8988T (cell line): ENCODE measurements around the gene WDR81.
"Not testable (repeated sequence)": the region's sequence is repeated elsewhere in the genome, so short reads cannot be mapped to it uniquely, and the experiment has no call there.

ENCODE experiments used
- DNase-seq: peaks from one replicate; pipeline ENCODE4 v3.0.0; 2011

Gene WDR81

GRCh38 chr17:1724351-1724868 is at the start of gene WDR81:
WDR81 (plus strand) TSS chr17:1724704; CDS start chr17:1724960, 256 bp downstream.
- DNase-seq, result peak; percentile 85

DNA sequence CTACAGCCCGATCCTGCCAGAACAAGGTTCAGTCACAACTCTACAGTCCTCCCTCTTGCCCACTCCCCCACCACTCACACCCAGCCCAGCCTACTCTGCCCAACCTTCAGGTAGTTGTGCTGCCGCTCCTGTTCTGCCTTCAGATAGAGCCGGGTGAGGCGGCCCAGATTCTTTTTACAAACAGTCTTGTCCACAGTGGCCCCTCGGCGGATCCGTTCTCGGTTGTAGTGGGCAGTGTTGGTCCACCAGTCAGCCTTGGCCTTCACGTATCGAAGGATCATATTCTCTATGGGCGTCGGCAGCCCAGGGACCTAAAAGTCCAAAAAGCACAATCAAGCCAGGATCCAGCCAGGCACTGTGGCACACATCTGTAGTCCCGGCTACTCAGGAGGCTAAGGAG is 48.1 kb upstream of the WDR81 start:
- no peak for DNase-seq

GRCh38 chr17:1683459-1683858 is 41.0 kb upstream of the WDR81 start:
- DNase-seq, result no peak

GRCh38 chr17:1684378-1685189 is 39.9 kb upstream of the WDR81 start, which contains the start of gene PRPF8:
PRPF8 (minus strand) TSS chr17:1684867; CDS start chr17:1684571, 296 bp downstream.
- peak; percentile 94 for DNase-seq

GRCh38 chr17:1686086-1686485 is 38.4 kb upstream of the WDR81 start:
- DNase-seq, result no peak

GRCh38 chr17:1688405-1688804 is 36.1 kb upstream of the WDR81 start:
- not testable (repeated sequence) for DNase-seq

DNA sequence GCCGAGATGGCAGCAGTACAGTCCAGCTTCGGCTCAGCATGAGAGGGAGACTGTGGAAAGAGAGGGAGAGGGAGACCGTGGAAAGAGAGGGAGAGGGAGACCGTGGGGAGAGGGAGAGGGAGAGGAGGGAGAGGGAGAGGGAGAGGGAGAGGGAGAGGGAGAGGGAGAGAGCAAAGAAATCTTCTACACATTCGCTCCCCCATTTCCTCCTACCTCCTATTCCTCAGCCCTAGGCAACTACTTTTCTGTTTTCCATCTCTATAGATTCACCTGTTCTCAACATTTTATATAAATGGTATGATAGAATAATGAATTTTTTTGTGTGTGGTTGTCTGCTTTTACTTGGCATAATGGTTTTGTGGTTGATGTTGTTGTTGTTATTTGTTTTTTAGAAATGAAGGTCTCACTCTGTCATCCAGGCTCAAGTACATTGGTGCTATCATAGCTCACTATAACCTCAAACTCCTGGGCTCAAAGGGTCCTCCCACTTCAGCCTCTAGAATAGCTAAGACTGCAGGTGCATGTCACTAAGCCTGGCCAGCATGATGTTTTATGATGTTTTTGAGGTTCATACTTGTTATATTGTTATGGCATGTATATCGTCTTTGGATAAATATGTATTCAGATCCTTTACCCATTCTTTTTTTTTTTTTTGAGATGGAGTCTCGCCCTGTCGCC is 33.8 kb upstream of the WDR81 start:
- DNase-seq, result no peak

DNA sequence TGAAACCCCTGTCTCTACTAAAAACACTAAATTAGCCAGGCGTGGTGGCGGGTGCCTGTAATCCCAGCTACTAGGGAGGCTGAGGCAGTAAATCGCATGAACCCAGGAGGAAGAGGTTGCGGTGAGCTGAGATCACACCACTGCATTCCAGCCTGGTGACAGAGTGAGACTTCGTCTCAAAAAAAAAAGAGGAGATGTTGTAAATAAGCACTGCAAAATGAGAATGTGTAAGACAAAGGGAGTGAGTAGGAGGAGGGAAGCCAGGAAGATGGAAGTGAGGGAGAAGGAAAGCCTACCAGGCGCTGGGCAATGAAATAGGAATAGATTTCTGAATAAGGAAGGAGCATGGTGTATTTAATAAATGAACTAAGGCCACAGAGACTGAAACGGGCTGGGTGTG is 31.2 kb upstream of the WDR81 start:
- DNase-seq, result no peak

- no peak for DNase-seq
These were observed 29.1 kb upstream of the WDR81 start for GRCh38 chr17:1695365-1695764.

- DNase-seq, result no peak
These were observed 26.8 kb upstream of the WDR81 start for GRCh38 chr17:1697681-1698080.

DNA sequence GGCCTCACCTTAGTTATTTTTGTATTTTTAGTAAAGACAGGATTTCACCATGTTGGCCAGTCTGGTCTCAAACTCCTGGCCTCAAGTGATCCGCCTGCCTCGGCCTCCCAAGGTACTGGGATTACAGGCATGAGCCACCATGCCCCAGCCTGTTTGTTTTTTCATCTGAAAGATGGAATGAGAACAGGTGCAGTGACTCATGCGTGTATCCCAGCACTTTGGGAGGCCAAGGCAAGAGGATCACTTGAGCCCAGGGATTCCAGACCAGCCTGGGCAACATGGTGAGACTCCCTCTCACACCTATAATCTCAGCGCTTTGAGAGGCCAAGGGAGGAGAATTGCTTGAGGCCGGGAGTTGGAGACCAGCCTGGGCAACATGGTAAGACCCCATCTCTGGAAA is 24.6 kb upstream of the WDR81 start:
- DNase-seq, result not testable (repeated sequence)

DNA sequence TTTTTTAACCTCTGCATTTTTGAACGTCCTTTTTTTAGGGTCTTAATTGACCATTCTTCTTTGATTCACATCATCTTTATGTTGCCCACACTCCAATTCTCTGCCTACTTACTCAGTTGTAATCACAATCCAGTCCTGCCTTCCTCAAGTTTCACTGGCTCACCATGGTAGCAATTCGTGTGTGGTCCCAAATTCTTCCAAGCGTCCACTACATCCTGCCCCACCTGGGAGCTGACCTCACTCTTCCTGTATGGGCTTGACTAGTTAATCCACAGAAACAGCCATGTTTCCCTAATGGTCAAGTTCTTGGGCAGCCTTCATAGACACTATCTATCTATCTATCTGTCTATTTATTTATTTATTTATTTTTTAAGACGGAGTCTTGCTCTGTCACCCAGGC is 21.4 kb upstream of the WDR81 start:
- no peak for DNase-seq

DNA sequence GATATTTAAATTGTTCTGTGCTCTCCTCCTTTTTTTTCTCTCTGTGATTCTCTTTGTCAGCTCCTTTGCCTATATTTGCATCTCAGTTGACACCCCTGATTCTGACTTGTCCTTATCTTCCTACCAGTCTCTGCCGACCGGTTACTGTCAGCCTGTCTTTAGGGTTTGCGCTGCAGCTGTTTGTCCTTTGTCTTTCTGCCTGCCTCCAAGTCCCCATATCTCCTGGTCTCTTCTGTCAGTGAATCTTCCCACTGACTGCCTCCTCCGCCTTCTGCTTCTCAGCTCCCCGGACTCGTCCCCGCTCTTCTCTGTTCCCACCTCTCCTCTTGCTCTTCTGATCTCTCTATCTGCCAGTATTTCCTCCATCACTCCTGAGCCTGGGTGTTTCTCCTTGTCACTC is 19.5 kb upstream of the WDR81 start:
- DNase-seq, result no peak

- no peak for DNase-seq
These were observed 17.4 kb upstream of the WDR81 start for GRCh38 chr17:1707107-1707506.

GRCh38 chr17:1708791-1709346 is 15.6 kb upstream of the WDR81 start:
- DNase-seq, result not testable (repeated sequence)

DNA sequence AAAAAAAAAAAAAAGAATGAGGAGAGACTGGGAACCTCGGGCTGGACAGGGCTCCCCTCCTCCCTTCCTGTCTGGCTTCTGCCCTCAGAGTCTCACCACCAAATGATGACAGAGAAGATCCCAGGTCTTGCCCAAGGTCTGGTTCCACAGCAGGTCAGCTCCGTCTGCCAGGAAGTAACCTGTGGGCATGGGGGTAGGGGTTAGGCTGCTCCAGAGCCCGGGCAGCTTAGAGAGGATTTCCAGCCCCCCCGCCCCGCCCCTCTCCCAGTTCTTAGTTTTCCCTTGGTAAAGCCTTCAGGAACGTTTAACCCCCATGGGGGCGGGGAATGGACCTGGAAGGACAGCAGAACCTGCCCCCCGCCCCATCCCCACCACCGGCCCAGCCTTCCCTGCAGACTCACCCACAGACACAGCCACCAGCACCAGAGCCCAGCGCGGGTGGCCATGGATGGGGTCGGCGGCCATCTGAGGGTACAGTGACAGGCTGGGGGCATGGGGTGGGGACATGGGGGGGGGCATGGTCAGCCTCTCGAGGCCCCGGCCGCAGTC is 15.0 kb upstream of the WDR81 start:
- DNase-seq, result no peak

GRCh38 chr17:1709971-1710806 is 14.3 kb upstream of the WDR81 start, which contains the start of gene TLCD2:
TLCD2 (minus strand) TSS chr17:1710377; CDS start chr17:1710242, 135 bp downstream.
- DNase-seq, result peak; percentile 66

GRCh38 chr17:1710807-1711553 is 13.5 kb upstream of the WDR81 start:
- no peak for DNase-seq

DNA sequence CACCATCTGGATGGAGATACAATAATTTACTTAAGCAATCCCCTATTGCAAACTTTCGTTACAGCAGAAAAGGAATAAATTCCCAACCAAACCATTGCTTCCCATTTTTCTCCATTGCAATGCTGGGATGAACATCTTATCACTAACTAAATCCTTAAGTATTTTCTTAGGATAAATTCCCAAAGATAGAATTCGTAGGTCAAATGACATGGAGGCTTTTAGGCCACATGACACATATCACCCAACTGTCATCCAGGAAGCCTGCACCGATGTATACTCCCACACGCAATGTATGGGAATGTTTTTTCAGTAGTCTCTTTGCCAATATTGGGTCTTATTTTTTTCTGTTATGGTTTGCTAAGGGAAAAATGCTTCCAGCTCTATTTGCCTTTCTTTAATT is 12.7 kb upstream of the WDR81 start:
- DNase-seq, result no peak

DNA sequence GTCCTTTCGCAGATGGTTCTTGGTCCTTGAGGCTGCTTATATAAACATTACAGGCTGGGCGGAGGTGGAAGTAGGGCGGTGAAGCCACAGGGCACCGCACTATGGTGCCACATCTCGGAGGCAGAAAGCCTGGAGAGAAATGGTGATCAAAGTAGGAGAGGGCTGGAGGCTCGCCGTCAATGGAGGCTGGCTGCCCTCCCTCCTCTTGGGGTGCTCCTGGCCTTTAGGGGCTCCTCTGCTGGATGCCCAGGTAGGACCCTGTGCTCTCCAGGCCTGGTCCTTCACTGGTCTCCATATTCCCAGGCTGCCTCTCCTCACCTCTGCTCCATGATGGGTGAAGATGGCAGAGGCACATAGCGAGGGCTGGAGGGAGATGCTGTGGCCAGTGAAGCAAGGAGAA is 12.2 kb upstream of the WDR81 start:
- no peak for DNase-seq

DNA sequence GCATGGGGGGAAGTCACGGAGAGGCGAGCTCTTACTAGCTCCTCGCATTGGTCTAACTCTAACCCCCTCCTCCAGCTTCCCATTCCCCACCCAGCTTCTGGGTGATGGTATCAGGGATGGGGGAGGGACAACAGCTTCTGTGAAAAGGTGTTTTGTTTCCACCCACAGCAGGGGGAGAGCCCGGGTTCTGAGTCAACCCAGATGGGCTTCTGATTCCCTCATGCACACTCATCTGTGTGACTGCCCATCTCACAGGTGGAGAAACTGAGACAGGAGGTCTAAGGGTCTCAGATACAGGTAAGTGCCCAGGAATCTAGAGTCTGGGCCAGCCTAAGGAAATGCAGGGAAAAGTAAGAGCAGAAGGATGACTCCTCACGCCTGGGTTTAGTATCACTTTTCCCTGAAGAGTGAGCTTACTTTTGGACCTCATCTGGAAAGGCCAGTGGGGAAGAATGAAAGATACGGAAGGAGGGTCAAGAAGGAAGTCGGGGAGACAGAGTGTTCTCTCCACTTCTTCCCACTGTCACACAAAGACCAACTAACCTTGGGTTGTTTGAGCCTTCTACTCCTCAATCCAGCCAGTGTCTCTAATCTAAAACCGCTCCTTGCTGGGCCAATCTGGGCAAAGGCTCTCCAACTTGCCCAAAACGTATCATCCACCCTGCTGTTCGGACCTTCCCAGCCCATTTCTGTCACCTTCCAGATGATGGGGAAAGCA is 11.2 kb upstream of the WDR81 start:
- DNase-seq, result no peak
